Left renal cortex interstitium (tissue), 4 donors: ENCODE measurements around the gene RASD1. TPM values are rescaled to one million over a fixed set of nuclear protein-coding genes. Genes with fewer than 3 reads are reported as not detected.
A peak's percentile ranks its signal among the peaks of the same experiment; 100 is the strongest.
"Not testable (repeated sequence)": the region's sequence is repeated elsewhere in the genome, so short reads cannot be mapped to it uniquely, and the experiment has no call there.

Experiments
- DNase-seq, 4 donors: peaks; one replicate each; pipeline ENCODE4 v3.0.0-alpha.2; 2013; ENCODE audit warnings: low read depth in 4 of 4, low spot score in 2 of 4, missing footprints in 1 of 4
- polyA plus RNA-seq, 4 donors: library from polyadenylated mRNA; unstranded; fragments of 120-200 nt; gene quantifications; one replicate each; pipeline ENCODE4 v1.2.1, GENCODE V29; 2013; ENCODE audit not compliant: insufficient read length in 4 of 4

The RASD1 gene
- polyA plus RNA-seq, 4 donors = 0.85 to 1.3 (median 1.0) TPM

DNA sequence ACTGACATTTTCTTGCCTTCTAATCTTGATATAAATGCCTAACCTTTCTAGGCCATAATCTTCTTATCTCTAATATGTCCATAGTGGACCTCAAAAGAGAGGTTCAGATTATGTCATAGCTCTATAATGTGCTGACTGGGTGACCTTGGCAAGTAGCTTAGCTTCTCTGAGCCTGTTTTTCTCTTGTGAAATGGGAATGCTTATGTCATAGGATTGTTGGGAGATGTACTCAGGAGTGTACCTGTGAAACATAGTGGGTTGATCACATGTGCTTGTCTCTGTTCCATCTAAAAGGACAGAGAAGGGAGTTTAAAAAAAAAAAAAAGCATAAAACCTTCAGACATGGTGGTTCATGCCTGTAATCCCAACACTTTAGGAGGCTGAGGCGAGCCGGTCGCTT, 17.0 kb downstream of the RASD1 start:
- no peak for DNase-seq

DNA sequence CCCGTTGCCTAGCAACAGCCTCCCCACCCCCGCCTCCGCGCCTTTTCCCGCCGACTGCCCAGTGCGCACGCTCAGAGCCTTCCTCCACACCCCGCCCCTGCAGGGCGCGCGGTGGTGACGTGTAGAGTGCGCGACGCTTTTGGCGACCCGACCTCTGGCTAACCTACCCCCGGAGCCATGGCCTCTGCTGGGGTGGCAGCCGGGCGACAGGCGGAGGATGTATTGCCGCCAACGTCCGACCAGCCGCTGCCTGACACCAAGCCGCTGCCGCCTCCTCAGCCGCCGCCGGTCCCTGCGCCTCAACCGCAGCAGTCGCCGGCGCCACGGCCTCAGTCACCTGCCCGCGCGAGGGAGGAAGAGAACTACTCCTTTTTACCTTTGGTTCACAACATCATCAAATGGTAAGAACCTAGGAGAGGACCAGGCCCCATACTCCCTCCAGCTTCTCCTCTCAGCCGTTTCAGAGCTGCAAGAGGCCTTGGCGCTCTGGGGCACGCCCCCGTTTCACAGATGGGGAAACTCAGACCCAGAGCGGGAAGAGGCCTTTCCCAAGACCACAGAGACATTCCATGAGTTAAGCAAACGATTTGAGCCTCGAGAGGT, 19.2 kb downstream of the RASD1 start, which contains the start of gene MED9:
MED9 (plus strand) TSS at position 136 of the 603 bp plus-strand sequence; CDS start at position 178, 42 bp downstream.
- DNase-seq = peak in 3 of 4 donors; percentile 85 to 88 (median 85)

DNA sequence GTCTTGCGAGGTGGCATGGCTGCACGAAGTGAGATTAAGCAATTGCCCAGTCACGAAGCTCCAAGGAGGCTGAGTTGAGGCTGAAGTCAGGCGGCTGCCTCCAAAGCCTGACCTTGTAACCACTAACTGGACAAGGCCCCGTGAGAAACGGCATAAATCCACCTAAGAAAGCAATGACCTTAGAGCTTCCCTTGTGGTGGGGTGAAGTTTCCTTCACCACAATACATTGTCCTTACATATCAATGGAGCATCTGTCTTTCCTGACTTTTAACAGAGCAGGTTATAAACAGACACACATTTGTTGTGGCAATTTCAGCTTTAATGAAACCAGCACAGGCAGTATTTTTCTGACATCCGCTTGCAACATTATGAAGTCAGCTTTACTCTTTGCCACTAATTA, 21.9 kb downstream of the RASD1 start:
- DNase-seq = no peak

DNA sequence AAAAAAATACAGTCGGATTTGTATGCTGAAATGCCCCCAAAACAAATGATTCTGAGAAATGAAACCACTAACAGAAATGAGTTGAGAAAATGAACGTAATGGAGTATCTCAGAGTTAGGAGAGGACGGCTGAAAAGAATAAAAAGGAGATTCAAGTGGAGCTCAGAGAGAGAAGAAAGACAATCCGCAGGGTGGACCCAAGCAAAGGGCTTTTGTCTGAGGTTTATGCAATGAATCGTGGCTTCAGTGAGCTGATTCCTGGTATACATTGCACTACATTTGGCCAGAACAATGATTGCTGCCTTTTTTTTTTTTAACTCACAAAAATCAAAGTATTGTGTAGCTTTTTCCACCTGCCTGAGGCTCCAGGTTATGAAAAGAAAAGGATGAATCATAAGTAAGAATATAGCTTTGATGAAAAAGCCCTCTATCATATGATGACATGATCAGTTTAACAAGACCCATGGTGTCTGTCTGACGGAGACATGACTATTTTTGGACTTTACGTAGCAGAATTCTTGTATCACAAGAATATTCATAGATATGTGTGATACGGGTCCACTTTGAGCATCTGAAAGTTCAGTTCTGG, 23.8 kb downstream of the RASD1 start:
- no peak for DNase-seq

DNA sequence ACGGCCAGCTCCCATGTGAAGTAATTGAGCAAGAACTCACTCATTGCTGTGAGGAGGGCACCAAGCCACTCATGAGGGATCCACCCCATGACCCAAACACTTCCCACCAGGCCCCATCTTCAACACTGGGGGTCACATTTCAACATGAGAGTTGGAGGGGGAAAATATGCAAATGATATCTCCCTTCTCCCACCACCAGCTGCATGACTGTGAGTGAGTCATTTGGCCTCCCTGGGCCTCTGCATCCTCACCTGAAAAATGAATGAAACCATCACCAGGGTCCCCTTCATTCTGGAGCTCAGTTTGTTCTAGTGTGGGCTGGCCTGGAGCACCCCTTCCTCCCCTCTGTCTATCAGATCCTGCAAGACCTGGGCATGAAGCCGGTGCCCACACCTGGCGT, 26.2 kb downstream of the RASD1 start:
- DNase-seq = no peak

DNA sequence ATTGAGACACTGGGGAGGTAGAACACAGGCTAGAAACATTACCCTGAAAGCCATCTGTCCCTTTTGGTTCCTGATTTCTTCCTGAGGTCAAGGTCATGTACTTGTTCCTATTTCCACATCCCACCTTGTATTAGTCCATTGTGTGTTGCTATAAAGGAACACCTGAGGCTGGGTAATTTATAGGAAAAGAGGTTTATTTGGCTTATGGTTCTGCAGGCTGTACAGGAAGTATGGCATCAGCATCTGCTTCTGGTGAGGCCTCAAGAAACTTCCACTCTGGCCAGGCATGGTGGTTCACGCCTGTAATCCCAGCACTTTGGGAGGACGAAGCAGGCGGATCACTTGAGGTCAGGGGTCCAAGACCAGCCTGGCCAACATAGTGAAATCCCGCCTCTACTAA, 26.8 kb downstream of the RASD1 start:
- DNase-seq = no peak

DNA sequence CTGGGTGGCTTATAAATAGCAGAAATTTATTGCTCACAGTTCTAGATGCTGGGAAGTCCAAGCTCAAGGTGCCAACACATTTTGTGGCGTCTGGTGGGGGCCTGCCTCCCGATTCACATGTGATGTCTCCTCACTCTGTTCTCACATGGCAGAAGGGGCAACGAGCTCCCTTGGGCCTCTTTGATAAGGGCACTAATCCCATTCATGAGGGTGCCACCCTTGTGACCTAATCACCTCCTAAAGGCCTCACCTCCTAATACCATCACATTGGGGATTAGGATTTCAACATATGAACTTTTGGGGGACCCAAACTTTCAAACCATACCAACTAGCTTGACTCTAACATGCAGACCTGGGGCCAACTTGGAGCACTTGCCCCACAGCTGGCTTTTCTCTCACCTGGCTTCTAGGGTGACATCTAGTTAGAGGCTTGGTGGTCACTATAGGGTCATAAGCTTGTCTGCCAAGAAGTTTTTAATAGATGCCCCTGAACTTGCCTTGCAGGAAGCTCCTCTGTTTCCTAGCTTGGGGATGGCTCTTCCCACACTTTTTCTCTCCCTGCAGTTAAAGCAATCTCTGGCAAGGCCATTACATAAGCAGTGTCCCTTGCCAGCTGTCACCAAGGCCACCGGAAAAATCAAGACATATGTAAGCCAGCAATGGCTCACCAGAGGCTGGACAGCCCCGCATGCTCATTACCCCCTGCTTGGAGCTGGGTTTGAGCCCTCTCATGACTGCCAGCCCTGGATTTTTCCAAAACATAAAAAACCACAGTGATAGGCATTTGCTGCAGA, 27.8 kb downstream of the RASD1 start:
- no peak for DNase-seq

DNA sequence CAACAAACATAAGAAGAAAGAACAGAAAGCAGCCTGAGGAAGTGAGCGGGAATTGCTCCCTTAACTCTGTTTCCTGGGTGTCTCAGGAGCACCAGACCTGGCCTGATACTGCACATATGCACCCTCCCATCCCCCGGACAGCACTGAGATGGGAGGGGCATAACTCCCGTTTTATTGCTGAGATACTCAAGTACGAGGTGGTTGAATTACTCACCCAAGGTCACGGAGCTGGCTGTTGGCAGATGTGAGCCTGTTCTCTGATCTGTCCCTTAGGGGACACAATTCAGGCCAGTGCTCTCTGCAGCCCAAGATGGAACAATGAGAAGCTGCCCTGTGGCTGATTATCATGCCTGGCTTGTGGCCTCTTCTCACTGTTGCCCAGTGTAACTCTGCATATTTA, 28.5 kb downstream of the RASD1 start:
- DNase-seq = no peak

DNA sequence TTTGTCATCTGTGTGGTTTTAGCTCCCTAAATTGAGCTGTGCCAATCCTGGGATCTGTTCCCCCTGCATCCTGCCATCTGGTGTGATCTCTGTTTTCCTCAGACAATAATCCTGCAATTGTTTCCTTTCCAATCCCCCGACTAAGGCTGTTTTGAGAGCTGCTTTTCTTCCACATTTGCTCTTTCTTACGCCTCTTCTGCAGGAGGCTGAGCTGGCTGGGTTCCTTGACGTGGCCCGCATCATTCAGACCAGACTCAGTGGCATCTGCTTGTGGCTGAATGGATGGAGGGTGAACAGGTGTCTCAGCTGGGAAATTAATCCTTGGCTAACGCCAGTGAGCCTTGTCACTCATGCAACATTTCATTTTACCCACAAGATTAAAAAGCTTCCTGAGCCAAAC, 29.2 kb downstream of the RASD1 start:
- DNase-seq = no peak

DNA sequence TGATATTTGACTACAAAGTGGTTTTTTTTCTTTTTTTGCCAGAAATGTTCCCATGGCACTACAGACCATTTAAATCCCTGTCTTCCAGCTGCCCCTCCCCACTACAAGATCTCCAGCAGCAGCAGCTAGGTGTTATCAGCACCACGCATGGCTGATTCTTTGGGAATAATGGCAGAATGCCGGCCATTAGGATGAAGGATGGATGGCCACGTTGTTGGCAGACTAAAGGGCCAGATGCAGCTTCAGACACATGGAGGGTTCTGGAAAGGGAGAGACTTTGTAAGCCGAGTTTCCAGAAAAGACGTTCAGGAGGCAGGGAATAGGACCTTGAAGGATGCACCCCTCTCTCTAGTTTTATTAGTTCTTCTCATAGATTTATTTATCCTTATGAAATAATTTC, 29.7 kb downstream of the RASD1 start:
- DNase-seq = no peak

DNA sequence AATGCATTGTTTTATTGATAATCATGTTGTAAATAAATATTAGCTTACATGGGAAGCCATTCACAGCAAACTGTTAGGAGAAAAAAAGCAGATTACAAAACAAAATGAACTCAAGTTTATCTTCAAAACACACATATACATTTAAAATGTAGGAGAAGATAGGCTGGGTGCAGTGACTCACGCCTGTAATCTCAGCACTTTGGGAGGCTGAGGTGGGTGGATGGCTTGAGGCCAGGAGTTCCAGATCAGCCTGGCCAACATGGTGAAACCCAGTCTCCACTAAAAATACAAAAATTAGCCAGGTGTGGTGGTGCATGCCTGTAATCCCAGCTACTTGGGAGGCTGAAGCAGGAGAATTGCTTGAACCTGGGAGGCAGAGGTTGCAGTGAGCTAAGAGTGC, 30.3 kb downstream of the RASD1 start:
- DNase-seq = not testable (repeated sequence)

DNA sequence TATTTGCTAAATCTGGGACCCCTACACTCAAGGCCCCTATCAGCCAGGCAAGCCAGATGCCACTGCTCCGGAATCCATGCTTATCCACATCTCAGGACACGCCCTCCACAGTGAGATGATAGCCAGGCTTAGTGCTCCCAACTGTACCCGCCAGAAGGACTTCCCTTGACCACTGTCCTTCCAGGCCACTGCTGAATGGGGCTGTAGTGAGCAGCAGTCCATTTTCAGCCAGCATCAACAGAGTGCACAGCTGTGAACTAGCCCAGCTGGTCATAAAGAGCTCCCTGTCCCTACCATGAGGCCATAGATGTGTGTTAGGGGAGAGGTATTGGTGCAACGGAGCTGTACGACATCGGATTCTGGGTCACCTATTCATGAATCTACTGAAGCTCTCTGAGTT, 32.4 kb downstream of the RASD1 start:
- no peak for DNase-seq

DNA sequence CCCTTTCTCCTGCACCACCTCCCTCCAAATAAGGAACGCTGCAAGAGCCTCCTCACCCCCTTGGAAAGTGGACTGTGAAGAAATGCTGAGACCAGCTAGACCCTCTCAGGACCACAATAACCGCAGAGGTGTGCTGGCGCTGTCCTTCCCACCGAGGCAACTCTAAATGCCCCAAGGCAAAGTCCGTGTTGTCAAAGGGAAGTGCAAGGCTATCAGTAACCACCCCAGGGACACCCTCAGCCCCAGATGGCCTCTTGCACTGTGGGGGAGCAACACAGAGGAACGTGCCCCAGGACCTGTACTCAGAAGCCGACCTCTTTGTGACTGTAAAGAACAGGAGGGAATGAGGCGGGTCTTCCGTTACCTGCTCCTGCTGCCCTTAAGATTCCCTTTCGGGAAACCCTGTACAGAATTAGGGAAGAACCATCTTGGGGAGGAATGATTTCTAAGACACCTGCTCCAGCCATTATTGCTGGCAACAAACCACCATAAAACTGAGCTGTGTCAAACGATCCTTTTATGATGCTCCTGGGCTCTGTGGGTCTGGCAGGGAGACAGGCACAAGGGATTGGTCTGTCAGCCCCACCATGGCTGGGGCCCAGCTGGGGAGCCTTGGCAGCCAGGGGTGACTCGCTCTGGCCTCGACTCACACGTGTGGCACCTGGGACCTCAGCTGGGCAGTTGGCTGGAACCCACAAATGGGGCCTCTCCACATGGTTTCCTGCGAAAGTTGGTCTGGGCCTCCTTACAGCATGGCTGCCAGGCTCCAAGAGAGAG, 34.0 kb downstream of the RASD1 start:
- no peak for DNase-seq

DNA sequence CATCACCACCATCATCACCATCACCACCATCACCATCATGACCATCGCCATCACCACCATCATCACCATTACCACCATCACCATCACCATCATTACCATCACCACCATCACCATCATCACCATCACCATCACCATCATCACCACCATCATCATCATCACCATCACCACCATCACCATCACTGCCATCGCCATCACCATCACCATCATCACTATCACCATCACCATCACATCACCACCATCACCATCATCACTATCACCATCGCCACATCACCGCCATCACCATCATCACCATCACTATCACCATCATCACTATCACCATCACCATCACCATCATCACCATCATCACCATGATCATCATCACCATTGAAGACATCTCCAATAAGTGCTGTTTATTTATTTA, 36.2 kb downstream of the RASD1 start:
- DNase-seq = no peak

DNA sequence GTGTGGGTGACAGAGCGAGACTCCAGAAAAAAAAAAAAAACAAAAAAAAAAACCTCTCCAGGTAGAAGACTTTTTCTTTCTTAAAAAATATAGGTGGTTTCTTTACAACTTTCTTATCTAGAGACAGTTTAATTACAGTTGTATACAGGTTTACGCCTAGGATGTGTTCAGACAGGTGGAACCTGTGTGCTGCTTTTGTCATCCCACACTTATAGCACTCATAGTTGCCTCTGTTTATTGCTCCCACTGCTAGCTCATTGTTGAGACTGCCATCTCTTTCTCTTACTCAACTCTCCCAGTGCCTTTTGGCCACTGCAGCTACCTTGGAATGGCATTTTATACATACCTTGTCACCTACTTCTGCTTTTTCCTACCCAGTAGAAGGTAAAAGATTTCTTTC, 38.5 kb downstream of the RASD1 start:
- no peak for DNase-seq

DNA sequence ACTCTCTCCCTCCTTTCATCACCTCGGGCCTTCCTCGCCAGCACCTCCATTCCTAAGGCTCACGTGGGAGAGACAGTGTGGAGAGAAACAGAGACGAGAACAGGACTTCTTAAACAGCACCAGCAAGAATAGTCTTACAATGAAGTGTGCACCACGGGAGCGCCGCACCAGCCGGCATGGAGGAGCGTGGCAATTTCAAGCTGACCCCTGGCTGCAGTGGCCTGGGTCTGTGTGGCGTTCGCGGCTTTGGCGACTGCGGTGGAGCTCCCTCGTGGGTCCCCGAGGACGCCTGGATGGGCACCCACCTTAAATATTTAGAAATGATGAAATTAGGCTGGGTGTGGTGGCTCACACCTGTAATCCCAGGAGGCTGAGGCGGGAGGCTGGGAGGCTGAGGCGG, 39.9 kb downstream of the RASD1 start:
- DNase-seq = no peak

DNA sequence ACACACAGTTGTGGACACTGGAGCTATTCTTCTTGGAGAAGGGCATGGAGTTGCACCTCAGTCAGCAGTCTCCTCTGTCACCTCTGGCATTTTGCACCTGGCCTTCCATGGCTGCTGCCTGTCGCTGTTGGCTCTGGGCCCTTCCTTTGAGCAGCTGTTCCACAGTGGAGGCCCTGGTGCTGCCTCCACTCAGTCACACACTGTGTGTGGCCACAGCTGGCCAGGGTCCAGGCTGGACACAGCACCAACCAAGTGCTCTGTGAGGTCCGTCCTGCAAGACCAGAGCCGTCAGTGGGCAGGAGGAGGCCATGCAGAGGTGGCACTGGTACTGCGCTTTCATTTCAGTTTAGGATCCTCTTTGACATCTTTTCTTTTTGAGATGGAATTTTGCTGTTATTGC, 41.0 kb downstream of the RASD1 start:
- DNase-seq = no peak

DNA sequence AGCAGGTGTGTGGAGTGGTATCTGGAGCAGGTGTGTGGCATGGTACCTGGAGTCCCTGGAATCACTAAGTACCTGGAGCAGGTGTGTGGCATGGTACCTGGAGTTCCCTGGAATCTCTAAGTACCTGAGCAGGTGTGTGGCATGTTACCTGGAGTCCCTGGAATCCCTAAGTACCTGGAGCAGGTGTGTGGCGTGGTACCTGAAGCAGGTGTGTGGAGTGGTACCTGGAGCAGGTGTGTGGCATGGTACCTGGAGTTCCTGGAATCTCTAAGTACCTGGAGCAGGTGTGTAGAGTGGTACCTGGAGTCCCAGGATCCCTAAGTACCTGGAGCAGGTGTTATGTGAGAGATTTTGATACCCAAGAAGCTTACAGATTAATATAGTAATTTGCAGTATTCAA, 41.5 kb downstream of the RASD1 start:
- DNase-seq = not testable (repeated sequence)

DNA sequence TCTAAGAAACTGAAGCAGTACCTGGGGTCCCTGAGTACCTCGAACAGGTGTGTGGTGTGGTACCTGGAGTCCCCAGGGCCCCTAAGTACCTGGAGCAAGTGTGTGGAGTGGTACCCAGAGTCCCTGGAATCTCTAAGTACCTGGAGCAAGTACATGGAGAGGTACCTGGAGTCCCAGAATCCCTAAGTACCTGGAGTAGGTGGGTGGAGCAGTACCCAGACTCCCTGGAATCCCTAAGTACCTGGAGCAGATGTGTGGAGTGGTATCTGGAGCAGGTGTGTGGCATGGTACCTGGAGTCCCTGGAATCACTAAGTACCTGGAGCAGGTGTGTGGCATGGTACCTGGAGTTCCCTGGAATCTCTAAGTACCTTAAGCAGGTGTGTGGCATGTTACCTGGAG, 41.9 kb downstream of the RASD1 start:
- no peak for DNase-seq

DNA sequence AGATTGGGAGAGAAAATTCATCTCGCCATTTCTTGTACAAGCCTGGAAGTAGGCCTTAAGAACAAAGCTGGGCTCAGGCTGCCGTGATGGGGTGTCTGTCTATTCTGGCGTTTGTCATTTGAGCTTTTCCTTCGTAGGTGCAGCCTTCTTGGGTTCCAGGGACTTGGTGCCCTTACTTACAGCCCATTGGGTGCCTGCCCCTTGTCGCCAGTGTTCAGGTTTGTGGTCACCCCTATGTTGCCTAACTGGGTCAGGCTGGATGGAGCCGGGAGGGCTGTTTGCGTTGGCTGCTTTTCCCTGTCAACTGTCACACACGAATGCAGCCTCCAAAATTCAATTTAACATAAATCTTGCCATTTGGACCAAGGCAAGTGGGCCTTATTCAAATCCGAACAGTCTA, 43.1 kb downstream of the RASD1 start:
- no peak for DNase-seq

DNA sequence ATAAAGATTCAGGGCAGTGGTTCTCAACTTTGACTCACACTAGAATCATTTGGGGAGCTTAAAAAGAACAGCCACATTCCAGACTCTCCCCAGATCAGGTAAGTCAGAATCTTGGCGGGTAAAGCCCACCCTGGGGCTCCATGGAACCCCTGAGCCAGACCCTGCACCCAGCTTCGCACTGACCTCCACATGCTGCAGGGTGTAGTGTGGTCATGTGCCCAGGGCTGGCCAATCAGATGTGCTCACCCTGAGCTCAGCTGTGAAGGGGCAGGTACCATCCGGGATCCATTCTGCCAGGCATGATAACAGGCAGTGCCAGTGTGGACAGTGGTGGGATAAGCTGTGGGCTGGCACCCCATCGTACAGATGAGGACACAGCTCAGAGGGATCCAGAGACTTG, 47.5 kb downstream of the RASD1 start:
- no peak for DNase-seq
